ENCODE results near the gene GNG14. TPM values are rescaled to one million over a fixed set of nuclear protein-coding genes. Genes with fewer than 3 reads are reported as not detected.

The GNG14 gene
- polyA plus RNA-seq, 3 donors = not detected

DNA sequence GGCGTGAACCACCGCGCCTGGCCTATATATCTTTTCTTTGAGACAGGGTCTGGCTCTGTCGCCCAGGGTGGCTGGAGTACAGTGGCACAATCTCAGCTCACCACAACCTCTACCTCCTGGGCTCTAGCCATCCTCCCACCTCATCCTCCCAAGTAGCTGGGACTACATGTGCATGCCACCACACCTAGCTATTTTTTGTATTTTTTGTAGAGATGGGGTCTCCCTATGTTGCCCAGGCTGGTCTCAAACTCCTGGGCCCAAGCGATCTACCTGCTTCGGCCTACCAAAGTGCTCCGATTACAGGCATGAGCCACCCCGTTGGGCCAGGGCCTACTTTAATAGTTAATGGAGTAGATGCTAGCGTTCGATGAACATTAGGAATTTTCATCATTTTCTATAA is 32.5 kb downstream of the GNG14 start:
- Mint-ChIP-seq H3K9me3 (no peaks in the 10 kb centered on the region), H3K36me3 (peaks cover 23 to 35% of the 10 kb centered on the region in 2 donors), H3K27me3 (ENCODE audit: low read depth in 3 of 3) (peaks cover 0 to 3% (median 0%) of the 10 kb centered on the region in 3 donors), H3K27ac (peak overlapping the region in 2 of 7 donors; percentile 35 to 42), H3K4me1 (peaks cover 38% of the 10 kb centered on the region), H3K4me3 (peak overlapping the region; percentile 65 to 78)
- Histone ChIP-seq H3K9me3 (replicated peaks in 1 of 2; ENCODE audit: control insufficient read depth in 1 of 2, insufficient read depth in 1 of 2, low read length in 2 of 2) (no peaks in the 10 kb centered on the region), H3K79me2 (ENCODE audit: insufficient read depth, low read length) (peaks cover 55% of the 10 kb centered on the region), H4K20me1 (ENCODE audit: insufficient read depth, low read length) (no peaks in the 10 kb centered on the region), H3K27ac (ENCODE audit: low read depth in 1 of 2, low read length in 2 of 2) (no peak overlapping the region), H2AFZ (ENCODE audit: insufficient read depth, low read depth, low read length, poor library complexity, severe bottlenecking) (no peak overlapping the region), H3K27me3 (ENCODE audit: control insufficient read depth in 2 of 2, insufficient read depth in 2 of 2, low read length in 2 of 2) (no peaks in the 10 kb centered on the region), H3K4me2 (replicated peaks; ENCODE audit: extremely low read depth, low read length, poor library complexity, severe bottlenecking) (peak overlapping the region; percentile 87), H3K36me3 (replicated peaks in 1 of 2; ENCODE audit: control insufficient read depth in 1 of 2, insufficient read depth in 2 of 2, low read length in 2 of 2) (peaks cover 14 to 29% of the 10 kb centered on the region in 2 donors), H3K9ac (ENCODE audit: insufficient read depth, low read length, poor library complexity, severe bottlenecking) (no peak overlapping the region), H3K4me3 (replicated peaks in 1 of 3; ENCODE audit: low read depth in 2 of 3, low read length in 3 of 3) (no peak overlapping the region), H3K4me1 (ENCODE audit: control insufficient read depth in 1 of 2, insufficient read depth in 2 of 2, low read length in 2 of 2) (peaks cover 34 to 39% of the 10 kb centered on the region in 2 donors)
- intact Hi-C loops (cut with micrococcal nuclease) = no loop called here
- TF ChIP-seq, protein P1, sequence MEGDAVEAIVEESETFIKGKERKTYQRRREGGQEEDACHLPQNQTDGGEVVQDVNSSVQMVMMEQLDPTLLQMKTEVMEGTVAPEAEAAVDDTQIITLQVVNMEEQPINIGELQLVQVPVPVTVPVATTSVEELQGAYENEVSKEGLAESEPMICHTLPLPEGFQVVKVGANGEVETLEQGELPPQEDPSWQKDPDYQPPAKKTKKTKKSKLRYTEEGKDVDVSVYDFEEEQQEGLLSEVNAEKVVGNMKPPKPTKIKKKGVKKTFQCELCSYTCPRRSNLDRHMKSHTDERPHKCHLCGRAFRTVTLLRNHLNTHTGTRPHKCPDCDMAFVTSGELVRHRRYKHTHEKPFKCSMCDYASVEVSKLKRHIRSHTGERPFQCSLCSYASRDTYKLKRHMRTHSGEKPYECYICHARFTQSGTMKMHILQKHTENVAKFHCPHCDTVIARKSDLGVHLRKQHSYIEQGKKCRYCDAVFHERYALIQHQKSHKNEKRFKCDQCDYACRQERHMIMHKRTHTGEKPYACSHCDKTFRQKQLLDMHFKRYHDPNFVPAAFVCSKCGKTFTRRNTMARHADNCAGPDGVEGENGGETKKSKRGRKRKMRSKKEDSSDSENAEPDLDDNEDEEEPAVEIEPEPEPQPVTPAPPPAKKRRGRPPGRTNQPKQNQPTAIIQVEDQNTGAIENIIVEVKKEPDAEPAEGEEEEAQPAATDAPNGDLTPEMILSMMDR (IDR thresholded peaks at IDR 0.05) = no peak
- DNase-seq = no peak
- WGBS (ENCODE audit: insufficient coverage) = 100% methylated on average over 4 of the region's 10 CpGs

DNA sequence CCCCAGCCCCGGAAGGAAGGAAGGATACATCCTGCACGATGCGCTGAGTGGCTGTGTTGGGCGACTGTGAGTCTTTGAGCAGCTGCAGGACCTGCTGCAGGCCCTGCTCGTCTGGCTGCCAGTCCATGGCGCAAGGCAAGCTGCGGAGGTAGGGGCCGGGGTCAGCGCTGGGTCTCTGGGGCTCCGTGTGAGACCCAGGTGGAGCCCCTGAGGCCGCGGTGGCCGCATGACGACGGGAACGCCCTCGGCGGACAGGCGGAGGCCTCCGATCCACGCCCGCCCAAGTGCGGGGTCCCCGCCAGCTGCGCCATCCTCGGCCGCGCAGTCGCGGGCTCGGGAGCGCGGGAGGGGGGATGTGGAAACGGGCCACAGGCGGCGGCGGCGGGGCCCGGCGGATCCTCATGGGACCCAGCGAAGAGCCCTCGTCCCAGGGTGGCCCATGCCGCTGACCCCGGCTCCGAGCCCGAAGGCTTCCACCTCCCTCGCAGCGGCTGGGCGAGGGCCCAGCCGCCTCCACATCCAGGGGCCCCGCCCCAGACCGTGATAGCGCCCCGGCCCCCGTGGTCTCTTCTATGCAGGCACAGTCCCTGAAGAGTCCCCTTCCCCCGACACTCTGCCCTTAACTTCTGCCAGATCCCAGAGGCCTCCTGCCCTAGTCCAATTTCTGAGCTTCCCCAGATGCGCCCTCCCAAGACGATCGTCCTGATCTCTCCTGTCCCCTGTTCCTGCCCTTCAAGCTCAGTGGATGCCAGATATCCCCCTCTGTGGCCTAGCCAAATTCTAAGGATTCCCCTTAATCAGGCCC is 33.3 kb downstream of the GNG14 start:
- H3K36me3 ChIP-seq (replicated peaks in 1 of 2; ENCODE audit: control insufficient read depth in 1 of 2, insufficient read depth in 2 of 2, low read length in 2 of 2) = peaks cover 8 to 22% of the 10 kb centered on the region in 2 donors
- H2AFZ ChIP-seq (ENCODE audit: insufficient read depth, low read depth, low read length, poor library complexity, severe bottlenecking) = peak overlapping the region; percentile 86
- H3K4me2 ChIP-seq (replicated peaks; ENCODE audit: extremely low read depth, low read length, poor library complexity, severe bottlenecking) = peak overlapping the region; percentile 87
- H3K9ac ChIP-seq (ENCODE audit: insufficient read depth, low read length, poor library complexity, severe bottlenecking) = peak overlapping the region; percentile 89
- 14% methylated on average over 59 of the region's 59 CpGs for WGBS (ENCODE audit: insufficient coverage)
- H3K4me3 ChIP-seq (replicated peaks in 1 of 3; ENCODE audit: low read depth in 2 of 3, low read length in 3 of 3) = peak overlapping the region; percentile 49 to 79 (median 62)
- peaks cover 55% of the 10 kb centered on the region for H3K79me2 ChIP-seq (ENCODE audit: insufficient read depth, low read length)
- peak overlapping the region in 1 of 2 donors; percentile 74 for H3K27ac ChIP-seq (ENCODE audit: low read depth in 1 of 2, low read length in 2 of 2)
- Mint-ChIP-seq H3K27ac (peak overlapping the region in 6 of 7 donors; percentile 54 to 94 (median 82)), H3K4me3 (peak overlapping the region; percentile 86 to 96), H3K9me3 (no peaks in the 10 kb centered on the region), H3K27me3 (ENCODE audit: low read depth in 3 of 3) (peaks cover 0 to 3% (median 0%) of the 10 kb centered on the region in 3 donors), H3K4me1 (peaks cover 38% of the 10 kb centered on the region), H3K36me3 (peaks cover 16 to 30% of the 10 kb centered on the region in 2 donors)
- no peaks in the 10 kb centered on the region for H4K20me1 ChIP-seq (ENCODE audit: insufficient read depth, low read length)
- no peaks in the 10 kb centered on the region for H3K9me3 ChIP-seq (replicated peaks in 1 of 2; ENCODE audit: control insufficient read depth in 1 of 2, insufficient read depth in 1 of 2, low read length in 2 of 2)
- TF ChIP-seq, protein P1 (IDR thresholded peaks at IDR 0.05) = no peak
- intact Hi-C loops (cut with micrococcal nuclease) = no loop called here
- H3K4me1 ChIP-seq (ENCODE audit: control insufficient read depth in 1 of 2, insufficient read depth in 2 of 2, low read length in 2 of 2) = peaks cover 34 to 39% of the 10 kb centered on the region in 2 donors
- no peaks in the 10 kb centered on the region for H3K27me3 ChIP-seq (ENCODE audit: control insufficient read depth in 2 of 2, insufficient read depth in 2 of 2, low read length in 2 of 2)
- DNase-seq = no peak
